Glutamatergic neuron (in vitro differentiated cells): ENCODE data around the gene CAV1. TPM values are rescaled to one million over a fixed set of nuclear protein-coding genes. Genes with fewer than 3 reads are reported as not detected.

ENCODE experiments used
- DNase-seq: peaks from one replicate; pipeline ENCODE4 v3.0.0; 2022
- H3K27ac Mint-ChIP-seq: one replicate; pipeline ENCODE4 v1.8.0; 2020; ENCODE audit warnings: mild to moderate bottlenecking, mixed read lengths, inconsistent platforms; ENCODE audit not compliant: unreplicated experiment
- H3K27me3 Mint-ChIP-seq: one replicate; pipeline ENCODE4 v1.8.0; 2020; ENCODE audit warnings: mild to moderate bottlenecking, moderate library complexity, mixed read lengths, inconsistent platforms; ENCODE audit not compliant: unreplicated experiment
- H3K36me3 Mint-ChIP-seq: one replicate; pipeline ENCODE4 v1.8.0; 2020; ENCODE audit warnings: mild to moderate bottlenecking, mixed read lengths, inconsistent platforms; ENCODE audit not compliant: unreplicated experiment
- H3K4me1 Mint-ChIP-seq: one replicate; pipeline ENCODE4 v1.8.0; 2020; ENCODE audit warnings: mild to moderate bottlenecking, low read depth, mixed read lengths, inconsistent platforms; ENCODE audit not compliant: unreplicated experiment
- H3K4me3 Mint-ChIP-seq: one replicate; pipeline ENCODE4 v1.8.0; 2020; ENCODE audit warnings: mild to moderate bottlenecking, mixed read lengths, inconsistent platforms; ENCODE audit not compliant: unreplicated experiment
- H3K9me3 Mint-ChIP-seq: one replicate; pipeline ENCODE4 v1.8.0; 2020; ENCODE audit warnings: mild to moderate bottlenecking, moderate library complexity, mixed read lengths, inconsistent platforms; ENCODE audit not compliant: unreplicated experiment
- CTCF ChIP-seq: fragments of 200-600 bp; sonication (generic); IDR thresholded peaks from one replicate; pipeline ENCODE4 v1.5.0; 2021; ENCODE audit not compliant: partially characterized antibody, unreplicated experiment
- total RNA-seq: library from RNA; stranded (reverse); fragmentation: NEBNext Ultra II Directional; extraction: Animal tissue kit (Norgen Biotek cat#: 25700); gene quantifications from one replicate; pipeline ENCODE4 v1.2.1, GENCODE V29; 2021; ENCODE audit not compliant: unreplicated experiment

The CAV1 gene
- total RNA-seq, 1 donor from 2014 or later, result 0.78 TPM

- Mint-ChIP-seq H3K27me3 (peaks cover 6% of the 10 kb centered on the region), H3K4me1 (peaks cover 10% of the 10 kb centered on the region)
Observed at GRCh38 chr7:116543664-116544063, 18.8 kb downstream of the CAV1 start.

GRCh38 chr7:116544487-116544886, 19.7 kb downstream of the CAV1 start:
- DNase-seq, result no peak
- no peak for TF ChIP-seq CTCF

More at GRCh38 chr7:116543664-116544063, 18.8 kb downstream of the CAV1 start:
- Mint-ChIP-seq H3K27ac (no peak overlapping the region), H3K4me3 (no peak overlapping the region), H3K9me3 (no peaks in the 10 kb centered on the region), H3K36me3 (peaks cover 4% of the 10 kb centered on the region)
- no peak for DNase-seq
- TF ChIP-seq CTCF, result no peak

GRCh38 chr7:116545411-116545993, 20.7 kb downstream of the CAV1 start:
- H3K4me1 Mint-ChIP-seq, result peaks cover 10% of the 10 kb centered on the region
- no peaks in the 10 kb centered on the region for H3K9me3 Mint-ChIP-seq
- DNase-seq, result no peak
- TF ChIP-seq CTCF, result no peak
- peaks cover 6% of the 10 kb centered on the region for H3K27me3 Mint-ChIP-seq
- H3K4me3 Mint-ChIP-seq, result no peak overlapping the region
- H3K36me3 Mint-ChIP-seq, result no peaks in the 10 kb centered on the region
- no peak overlapping the region for H3K27ac Mint-ChIP-seq

More at GRCh38 chr7:116544487-116544886, 19.7 kb downstream of the CAV1 start:
- peaks cover 6% of the 10 kb centered on the region for H3K27me3 Mint-ChIP-seq
- peaks cover 10% of the 10 kb centered on the region for H3K4me1 Mint-ChIP-seq
- no peaks in the 10 kb centered on the region for H3K9me3 Mint-ChIP-seq
- no peak overlapping the region for H3K4me3 Mint-ChIP-seq
- H3K36me3 Mint-ChIP-seq, result no peaks in the 10 kb centered on the region
- no peak overlapping the region for H3K27ac Mint-ChIP-seq

GRCh38 chr7:116546054-116546453, 21.2 kb downstream of the CAV1 start:
- Mint-ChIP-seq H3K4me1 (peaks cover 10% of the 10 kb centered on the region), H3K4me3 (no peak overlapping the region), H3K27me3 (peaks cover 4% of the 10 kb centered on the region), H3K27ac (no peak overlapping the region), H3K36me3 (no peaks in the 10 kb centered on the region), H3K9me3 (no peaks in the 10 kb centered on the region)
- DNase-seq, result no peak
- no peak for TF ChIP-seq CTCF

GRCh38 chr7:116546916-116547315, 22.1 kb downstream of the CAV1 start:
- Mint-ChIP-seq H3K27ac (no peak overlapping the region), H3K4me1 (peaks cover 10% of the 10 kb centered on the region), H3K4me3 (no peak overlapping the region), H3K27me3 (peaks cover 3% of the 10 kb centered on the region), H3K36me3 (no peaks in the 10 kb centered on the region), H3K9me3 (no peaks in the 10 kb centered on the region)
- TF ChIP-seq CTCF, result no peak
- DNase-seq, result no peak
